Cardiac muscle cell (in vitro differentiated cells and primary cell): ENCODE data around the gene PSMB7. TPM values are rescaled to one million over a fixed set of nuclear protein-coding genes. Genes with fewer than 3 reads are reported as not detected.

Source experiments
- DNase-seq, 2 donors: peaks; one replicate each; pipeline versions ENCODE4 v3.0.0 to v3.0.0-alpha.2; 2010 to 2017; ENCODE audit warnings: low read depth in 1 of 2, low spot score in 1 of 2
- H3K27ac ChIP-seq: fragments of 200-600 bp; sonication (generic); 2 replicates; pipeline ENCODE4 v1.5.1; 2016
- H3K27me3 ChIP-seq: fragments of 200-600 bp; sonication (generic); 2 replicates; pipeline ENCODE4 v1.6.0; 2016; ENCODE audit warnings: control low read depth
- H3K36me3 ChIP-seq: fragments of 200-600 bp; sonication (generic); 2 replicates; pipeline ENCODE4 v1.5.1; 2016; ENCODE audit warnings: control low read depth
- H3K4me1 ChIP-seq: fragments of 200-600 bp; sonication (generic); 2 replicates; pipeline ENCODE4 v1.8.1; 2017; ENCODE audit warnings: low read depth, mild to moderate bottlenecking, mixed run types
- H3K4me3 ChIP-seq: fragments of 200-600 bp; sonication (generic); 2 replicates; pipeline ENCODE4 v1.5.1; 2016; ENCODE audit warnings: mild to moderate bottlenecking
- H3K9me3 ChIP-seq: fragments of 200-600 bp; sonication (generic); 2 replicates; pipeline ENCODE4 v1.5.1; 2017; ENCODE audit warnings: low read depth, mild to moderate bottlenecking, control low read depth
- polyA plus RNA-seq: library from polyadenylated mRNA; unstranded; fragments of >200 nt; fragmentation: Nextera tagmentation; extraction: Ambion mirVana; gene quantifications from 2 replicates; pipeline ENCODE4 v1.2.1, GENCODE V29; 2016
- total RNA-seq: library from RNA; depleted of rRNA; stranded (reverse); fragments of >200 nt; gene quantifications from 2 replicates; pipeline ENCODE4 v1.2.3, GENCODE V29; 2016
- TF ChIP-seq, protein P1 (sequence below): IDR thresholded peaks from 2 replicates; pipeline ENCODE4 v1.5.1; 2012; ENCODE audit warnings: low read depth, mild to moderate bottlenecking, low read length

Gene PSMB7
- total and polyA plus RNA-seq, 2 experiments from 2014 or later: 160 to 282 TPM

DNA sequence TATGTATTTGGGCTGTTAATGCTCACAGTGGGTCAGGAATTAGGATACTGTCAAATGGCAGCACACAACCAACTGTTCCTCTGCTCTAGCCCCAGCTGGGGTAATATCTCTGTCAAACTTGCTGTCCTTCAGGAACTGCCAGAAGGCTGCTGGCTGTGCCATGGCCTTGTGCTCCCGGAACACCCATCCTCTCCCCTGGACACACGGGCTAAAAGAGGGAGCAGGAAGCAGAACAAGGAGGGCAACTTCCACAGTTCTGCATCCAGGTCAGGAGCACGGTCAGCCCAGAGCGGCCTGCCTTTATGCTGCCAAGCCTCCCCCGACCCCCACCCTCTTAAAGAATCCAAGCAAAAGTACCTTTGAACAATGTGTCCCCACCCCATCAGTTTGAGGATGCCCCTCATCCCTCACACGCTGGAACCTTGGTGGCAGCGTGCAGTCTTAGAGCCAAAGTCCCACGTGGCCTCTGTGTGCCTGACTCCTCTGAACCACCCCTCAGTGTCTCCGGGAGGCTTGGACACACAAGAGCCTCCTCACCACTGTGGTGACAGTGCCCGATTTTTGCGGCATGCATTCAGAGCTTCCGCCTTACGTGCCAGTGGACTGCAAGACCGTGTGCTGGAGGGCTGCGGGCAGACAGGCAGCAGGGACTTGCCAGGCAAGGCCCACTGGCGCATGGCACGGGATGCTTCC lies 60.8 kb downstream of the PSMB7 start:
- no peak for DNase-seq
- TF ChIP-seq, protein P1, sequence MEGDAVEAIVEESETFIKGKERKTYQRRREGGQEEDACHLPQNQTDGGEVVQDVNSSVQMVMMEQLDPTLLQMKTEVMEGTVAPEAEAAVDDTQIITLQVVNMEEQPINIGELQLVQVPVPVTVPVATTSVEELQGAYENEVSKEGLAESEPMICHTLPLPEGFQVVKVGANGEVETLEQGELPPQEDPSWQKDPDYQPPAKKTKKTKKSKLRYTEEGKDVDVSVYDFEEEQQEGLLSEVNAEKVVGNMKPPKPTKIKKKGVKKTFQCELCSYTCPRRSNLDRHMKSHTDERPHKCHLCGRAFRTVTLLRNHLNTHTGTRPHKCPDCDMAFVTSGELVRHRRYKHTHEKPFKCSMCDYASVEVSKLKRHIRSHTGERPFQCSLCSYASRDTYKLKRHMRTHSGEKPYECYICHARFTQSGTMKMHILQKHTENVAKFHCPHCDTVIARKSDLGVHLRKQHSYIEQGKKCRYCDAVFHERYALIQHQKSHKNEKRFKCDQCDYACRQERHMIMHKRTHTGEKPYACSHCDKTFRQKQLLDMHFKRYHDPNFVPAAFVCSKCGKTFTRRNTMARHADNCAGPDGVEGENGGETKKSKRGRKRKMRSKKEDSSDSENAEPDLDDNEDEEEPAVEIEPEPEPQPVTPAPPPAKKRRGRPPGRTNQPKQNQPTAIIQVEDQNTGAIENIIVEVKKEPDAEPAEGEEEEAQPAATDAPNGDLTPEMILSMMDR: no peak
- no peaks in the 10 kb centered on the region for H3K27me3 ChIP-seq
- H3K36me3 ChIP-seq: peaks cover 24% of the 10 kb centered on the region
- H3K27ac ChIP-seq: no peak overlapping the region
- H3K4me1 ChIP-seq: no peaks in the 10 kb centered on the region
- H3K9me3 ChIP-seq: no peaks in the 10 kb centered on the region
- H3K4me3 ChIP-seq: no peak overlapping the region

DNA sequence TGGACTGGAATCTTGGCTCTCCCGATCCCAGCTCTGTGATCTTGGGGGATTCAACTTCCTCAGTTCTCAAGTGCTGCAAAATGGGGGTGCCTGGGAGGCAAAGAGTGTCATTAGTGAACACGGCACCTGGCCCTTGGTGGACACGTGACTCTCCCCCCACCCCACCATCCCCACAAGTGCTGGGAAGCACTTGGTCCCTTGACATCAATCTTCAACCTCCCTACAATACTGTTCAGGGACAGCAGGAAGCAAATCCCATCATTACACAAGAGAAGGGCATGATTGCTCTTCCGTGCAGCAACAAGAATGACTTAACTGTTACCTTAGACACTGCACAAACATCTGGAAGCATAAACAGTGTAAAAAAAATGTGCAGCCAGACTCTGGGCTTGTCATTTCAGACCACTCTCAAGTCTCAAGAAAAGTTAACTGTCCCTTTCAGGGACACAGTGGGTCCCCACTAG lies 61.4 kb downstream of the PSMB7 start:
- Histone ChIP-seq H3K27ac (no peak overlapping the region), H3K9me3 (no peaks in the 10 kb centered on the region), H3K4me3 (no peak overlapping the region), H3K4me1 (no peaks in the 10 kb centered on the region), H3K27me3 (no peaks in the 10 kb centered on the region), H3K36me3 (peaks cover 24% of the 10 kb centered on the region)
- peak in 1 of 2 donors; percentile 30 for DNase-seq
- TF ChIP-seq, protein P1: no peak

DNA sequence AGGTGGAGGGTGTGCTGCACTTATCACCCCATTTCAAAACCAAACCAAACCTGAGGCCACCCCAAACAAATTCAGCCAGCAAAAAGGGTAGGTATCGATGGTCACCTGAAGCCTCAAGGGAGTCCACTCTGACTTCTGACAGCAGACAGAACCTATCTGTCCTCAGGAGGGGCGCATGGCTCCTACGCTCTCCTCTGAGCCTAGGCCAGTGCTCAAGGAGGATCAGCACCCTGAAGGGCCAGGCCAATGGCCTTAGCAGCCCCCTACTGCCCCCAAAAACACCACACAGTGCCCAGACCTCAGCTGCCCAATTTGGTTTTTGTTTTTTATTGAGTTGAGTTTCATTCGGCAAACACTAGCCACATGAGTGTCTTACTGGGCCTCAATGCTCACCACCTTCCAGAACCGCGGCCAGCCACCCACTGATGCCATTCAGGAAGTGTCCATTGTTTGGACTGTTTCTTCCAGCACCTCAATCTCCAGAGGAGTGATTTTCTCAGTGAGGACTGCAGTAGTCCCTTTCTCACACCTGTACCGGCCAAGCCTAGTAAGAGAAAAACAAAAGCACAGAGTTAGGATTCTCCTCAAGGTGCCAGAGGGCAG lies 62.0 kb downstream of the PSMB7 start:
- Histone ChIP-seq H3K9me3 (no peaks in the 10 kb centered on the region), H3K27me3 (no peaks in the 10 kb centered on the region), H3K4me3 (no peak overlapping the region), H3K36me3 (peaks cover 27% of the 10 kb centered on the region), H3K27ac (no peak overlapping the region), H3K4me1 (no peaks in the 10 kb centered on the region)
- no peak for DNase-seq
- TF ChIP-seq, protein P1: no peak

DNA sequence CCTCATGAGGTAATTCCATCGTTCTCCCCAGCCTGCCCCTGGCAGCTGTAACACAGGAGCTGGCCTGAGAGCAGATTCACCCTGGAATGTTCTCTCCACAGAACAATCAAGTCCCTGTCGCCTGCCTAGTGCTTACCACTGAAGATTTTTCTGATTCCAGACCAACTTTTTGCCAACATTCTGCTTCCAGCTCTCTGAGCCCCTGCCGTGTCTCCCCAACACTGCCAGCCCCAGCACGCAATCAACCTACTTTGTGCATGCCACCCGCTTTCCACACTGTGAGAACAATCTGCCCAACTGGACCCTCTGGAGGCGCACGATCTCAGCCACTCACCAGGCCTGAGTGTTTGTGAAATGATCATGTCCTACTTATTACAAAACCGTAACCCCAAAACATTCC lies 62.6 kb downstream of the PSMB7 start:
- H3K9me3 ChIP-seq: no peaks in the 10 kb centered on the region
- H3K4me1 ChIP-seq: no peaks in the 10 kb centered on the region
- no peak for DNase-seq
- H3K27me3 ChIP-seq: no peaks in the 10 kb centered on the region
- no peak overlapping the region for H3K27ac ChIP-seq
- TF ChIP-seq, protein P1: no peak
- H3K36me3 ChIP-seq: peaks cover 29% of the 10 kb centered on the region
- no peak overlapping the region for H3K4me3 ChIP-seq

DNA sequence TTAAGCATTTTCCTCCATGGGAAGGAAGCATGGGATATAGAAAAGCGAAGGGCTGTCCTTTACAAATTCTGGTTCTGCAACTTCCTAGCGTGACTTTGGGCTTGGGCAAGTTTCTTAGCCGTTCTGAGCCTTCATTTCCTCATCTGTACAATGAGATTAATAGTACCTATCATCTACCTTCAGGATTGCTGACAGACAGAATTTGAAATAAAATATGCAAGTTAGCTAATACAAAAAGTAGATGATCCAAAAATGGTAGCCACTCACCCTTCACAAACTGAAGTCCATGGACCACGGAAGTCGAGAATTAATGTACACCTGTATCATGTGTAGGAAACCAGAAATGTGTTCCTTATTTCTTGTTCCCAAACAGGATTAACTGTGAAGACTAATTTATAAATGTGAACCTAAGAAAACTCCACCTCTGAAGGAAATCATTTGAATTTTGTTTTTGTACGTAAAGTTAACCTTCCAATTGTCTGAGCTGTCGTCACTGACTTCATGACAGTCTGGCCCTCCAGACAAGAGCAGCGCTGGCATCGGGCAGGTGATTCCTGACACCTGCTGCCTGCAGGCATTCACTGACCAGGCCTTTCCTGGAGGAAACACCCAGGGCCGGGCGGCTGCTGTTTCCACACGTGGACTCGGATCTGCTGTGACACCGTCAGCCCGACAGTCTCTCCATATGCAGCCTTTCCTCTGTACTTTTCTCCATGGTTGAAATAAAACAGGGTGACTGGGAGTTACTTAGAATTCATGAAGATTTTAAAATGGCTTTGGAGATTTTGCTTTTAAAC lies 63.4 kb downstream of the PSMB7 start:
- H3K36me3 ChIP-seq: peaks cover 29% of the 10 kb centered on the region
- no peak overlapping the region for H3K4me3 ChIP-seq
- H3K9me3 ChIP-seq: no peaks in the 10 kb centered on the region
- no peaks in the 10 kb centered on the region for H3K4me1 ChIP-seq
- TF ChIP-seq, protein P1: no peak
- DNase-seq: no peak
- no peak overlapping the region for H3K27ac ChIP-seq
- H3K27me3 ChIP-seq: no peaks in the 10 kb centered on the region
